ENCODE measurements around the gene APOA1. TPM values are rescaled to one million over a fixed set of nuclear protein-coding genes. Genes with fewer than 3 reads are reported as not detected.

APOA1 gene
- 0.60 TPM for total RNA-seq

GRCh38 chr11:116837231-116838091 lies at the start of gene APOA1:
APOA1 (minus strand) TSS chr11:116837622; CDS start chr11:116837387, 235 bp downstream.

GRCh38 chr11:116829525-116830183 lies 7.8 kb downstream of the APOA1 start, which contains the start of gene APOC3:
APOC3 (plus strand) TSS chr11:116829907; CDS start chr11:116830583, 676 bp downstream.

GRCh38 chr11:116823031-116823843 lies 14.2 kb downstream of the APOA1 start, which contains the start of gene APOA4:
APOA4 (minus strand) TSS chr11:116823304; CDS start chr11:116823191, 113 bp downstream.

GRCh38 chr11:116791813-116792143 lies 45.6 kb downstream of the APOA1 start, which contains the start of gene APOA5:
APOA5 (minus strand) TSS chr11:116791879; CDS start chr11:116791860, 19 bp downstream.

GRCh38 chr11:116787786-116788486 lies 49.5 kb downstream of the APOA1 start, which contains the start of gene ZPR1:
ZPR1 (minus strand) TSS chr11:116788023; CDS start chr11:116787990, 33 bp downstream.

Other genes starting within 250 kb of the APOA1 start
- 19.8 TPM for gene BUD13, start 64.6 kb downstream of the APOA1 start, total RNA-seq
- gene ZPR1, start 49.6 kb downstream of the APOA1 start, total RNA-seq, result 34.8 TPM
- not detected for gene APOA5, start 45.7 kb downstream of the APOA1 start, total RNA-seq
- not detected for gene APOA4, start 14.3 kb downstream of the APOA1 start, total RNA-seq
- gene APOC3, start 7.7 kb downstream of the APOA1 start, total RNA-seq, result not detected